ENCODE measurements around the gene ACOT7. TPM values are rescaled to one million over a fixed set of nuclear protein-coding genes. Genes with fewer than 3 reads are reported as not detected.
A peak's percentile ranks its signal among the peaks of the same experiment; 100 is the strongest.

Gene ACOT7
- total and polyA plus RNA-seq, 7 donors: 2.3 to 12.4 (median 4.1) TPM

- Histone ChIP-seq H3K27ac (peak overlapping the region; percentile 75), H3K4me3 (no peak overlapping the region), H3K4me1 (peaks cover 29% of the 10 kb centered on the region), H3K36me3 (ENCODE audit: insufficient read depth in 1 of 2, low read depth in 1 of 2) (no peaks in the 10 kb centered on the region), H3K9me3 (no peaks in the 10 kb centered on the region), H3K27me3 (ENCODE audit: insufficient read depth in 3 of 3, low read length in 2 of 3) (no peaks in the 10 kb centered on the region)
- ATAC-seq (no peak), DNase-seq (no peak)
- no peak for TF ChIP-seq CTCF (IDR thresholded peaks at IDR 0.05)
- intact Hi-C loops (cut with DNase I): no loop called here
- 79 to 89% (median 85%) methylated on average over 12 of the region's 12 CpGs for WGBS, 3 donors
These were observed 38.8 kb downstream of the ACOT7 start for GRCh38 chr1:6354659-6355317.

GRCh38 chr1:6353955-6354658 is 39.5 kb downstream of the ACOT7 start:
- no peak for TF ChIP-seq CTCF (IDR thresholded peaks at IDR 0.05)
- WGBS, 3 donors: 11 to 23% (median 14%) methylated on average over 14 of the region's 14 CpGs
- H3K36me3 ChIP-seq (ENCODE audit: insufficient read depth in 1 of 2, low read depth in 1 of 2): no peaks in the 10 kb centered on the region
- intact Hi-C loops (cut with DNase I): no loop called here
- peak; percentile 71 to 91 for DNase-seq
- peak overlapping the region; percentile 75 for H3K27ac ChIP-seq
- no peak overlapping the region for H3K4me3 ChIP-seq
- ATAC-seq: peak; percentile 67 to 89 (median 84)
- H3K27me3 ChIP-seq (ENCODE audit: insufficient read depth in 3 of 3, low read length in 2 of 3): no peaks in the 10 kb centered on the region
- peaks cover 29% of the 10 kb centered on the region for H3K4me1 ChIP-seq
- H3K9me3 ChIP-seq: no peaks in the 10 kb centered on the region

GRCh38 chr1:6353619-6353954 is 40.0 kb downstream of the ACOT7 start:
- 14 to 21% (median 16%) methylated on average over 6 of the region's 6 CpGs for WGBS, 3 donors

GRCh38 chr1:6352138-6352563 is 41.4 kb downstream of the ACOT7 start:
- TF ChIP-seq CTCF (IDR thresholded peaks at IDR 0.05): no peak
- intact Hi-C loops (cut with DNase I): no loop called here
- Histone ChIP-seq H3K36me3 (ENCODE audit: insufficient read depth in 1 of 2, low read depth in 1 of 2) (no peaks in the 10 kb centered on the region), H3K27ac (no peak overlapping the region), H3K27me3 (ENCODE audit: insufficient read depth in 3 of 3, low read length in 2 of 3) (no peaks in the 10 kb centered on the region), H3K4me1 (peaks cover 29% of the 10 kb centered on the region), H3K9me3 (no peaks in the 10 kb centered on the region), H3K4me3 (no peak overlapping the region)
- ATAC-seq: peak in 1 of 4 donors; percentile 39
- no peak for DNase-seq
- WGBS, 3 donors: 43 to 48% (median 46%) methylated on average over 3 of the region's 3 CpGs

More at GRCh38 chr1:6353619-6353954, 40.0 kb downstream of the ACOT7 start:
- H3K36me3 ChIP-seq (ENCODE audit: insufficient read depth in 1 of 2, low read depth in 1 of 2): no peaks in the 10 kb centered on the region
- DNase-seq (no peak), ATAC-seq (peak in 1 of 4 donors; percentile 7)
- no peak for TF ChIP-seq CTCF (IDR thresholded peaks at IDR 0.05)
- no peak overlapping the region for H3K4me3 ChIP-seq
- H3K9me3 ChIP-seq: no peaks in the 10 kb centered on the region
- intact Hi-C loops (cut with DNase I): no loop called here
- peaks cover 29% of the 10 kb centered on the region for H3K4me1 ChIP-seq
- no peaks in the 10 kb centered on the region for H3K27me3 ChIP-seq (ENCODE audit: insufficient read depth in 3 of 3, low read length in 2 of 3)
- H3K27ac ChIP-seq: peak overlapping the region; percentile 75

Measured in psoas muscle (tissue), 8 donors.